ENCODE measurements around the gene COPS4.

The COPS4 gene

DNA sequence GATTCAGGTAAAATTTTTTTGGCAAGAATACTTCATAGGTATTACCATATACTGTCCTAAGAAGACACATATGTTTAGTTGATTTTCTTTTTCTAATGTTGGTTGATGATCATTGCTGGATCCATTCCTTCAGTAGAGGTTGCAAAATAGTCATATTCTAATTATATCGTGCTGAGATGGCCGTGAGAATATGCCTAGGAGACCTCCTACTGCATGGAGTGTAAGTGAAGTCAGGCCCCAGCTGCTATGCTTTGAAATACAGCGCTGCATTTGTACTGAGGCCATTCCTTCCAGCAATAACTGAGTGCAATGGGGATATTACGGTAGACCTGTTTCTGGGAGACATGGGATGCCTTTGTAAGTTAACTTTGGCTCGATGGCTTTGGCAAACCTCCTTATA, 86.3 kb downstream of the COPS4 start:
- no peak for DNase-seq (ENCODE audit: low read depth, low spot score)

DNA sequence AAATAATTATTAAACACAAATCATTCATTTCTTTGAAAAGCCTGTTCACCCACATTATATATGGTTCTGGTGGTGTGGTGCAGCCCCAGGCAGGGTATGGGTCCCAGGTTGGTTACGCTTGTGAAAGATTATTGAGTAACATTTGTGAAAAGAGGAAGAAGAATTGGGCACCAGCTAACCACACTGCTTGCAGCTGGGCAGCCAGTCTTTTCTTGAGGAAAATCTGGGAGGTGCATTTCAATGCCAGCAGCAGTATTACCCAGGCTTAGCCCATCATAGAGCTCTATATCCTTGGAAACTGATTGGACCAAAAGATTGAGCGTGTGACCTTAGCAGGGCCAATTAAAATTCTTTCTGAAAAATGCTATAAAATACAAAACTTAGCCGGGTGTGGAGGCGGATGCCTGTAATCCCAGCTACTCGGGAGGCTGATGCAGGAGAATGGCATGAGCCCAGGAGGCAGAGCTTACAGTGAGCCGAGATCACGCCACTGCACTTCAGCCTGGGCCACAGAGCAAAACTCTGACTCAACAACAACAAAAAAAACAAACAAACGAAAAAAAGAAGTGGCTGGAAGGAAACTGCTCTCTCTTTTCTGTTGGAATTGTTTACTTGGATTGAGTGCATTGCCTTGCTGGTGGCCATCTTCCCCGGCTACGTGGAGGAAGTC, 89.3 kb downstream of the COPS4 start:
- DNase-seq (ENCODE audit: low read depth, low spot score): no peak

Measured in smooth muscle cell of the brain vasculature (primary cell).